Measurements from ENCODE around the gene RYR2. TPM values are rescaled to one million over a fixed set of nuclear protein-coding genes. Genes with fewer than 3 reads are reported as not detected.

RYR2 gene
- total RNA-seq, 1 donor = not detected

- TF ChIP-seq CTCF (IDR thresholded peaks at IDR 0.05; ENCODE audit: insufficient read depth, low read length) = no peak
- no peak overlapping the region for H3K4me3 ChIP-seq (ENCODE audit: low read depth, low read length)
- no peak for DNase-seq (ENCODE audit: low read depth)
These were observed 389.5 kb downstream of the RYR2 start for GRCh38 chr1:237431448-237431847.

- H3K4me3 ChIP-seq (ENCODE audit: low read depth, low read length) = no peak overlapping the region
- DNase-seq (ENCODE audit: low read depth) = no peak
- no peak for TF ChIP-seq CTCF (IDR thresholded peaks at IDR 0.05; ENCODE audit: insufficient read depth, low read length)
These were observed 398.4 kb downstream of the RYR2 start for GRCh38 chr1:237440346-237440745.

- no peak for DNase-seq (ENCODE audit: low read depth)
- no peak overlapping the region for H3K4me3 ChIP-seq (ENCODE audit: low read depth, low read length)
- no peak for TF ChIP-seq CTCF (IDR thresholded peaks at IDR 0.05; ENCODE audit: insufficient read depth, low read length)
These were observed 402.3 kb downstream of the RYR2 start for GRCh38 chr1:237444120-237444790.

- no peak for TF ChIP-seq CTCF (IDR thresholded peaks at IDR 0.05; ENCODE audit: insufficient read depth, low read length)
- no peak overlapping the region for H3K4me3 ChIP-seq (ENCODE audit: low read depth, low read length)
- DNase-seq (ENCODE audit: low read depth) = no peak
These were observed 406.1 kb downstream of the RYR2 start for GRCh38 chr1:237448042-237448441.

- H3K4me3 ChIP-seq (ENCODE audit: low read depth, low read length) = no peak overlapping the region
These were observed 415.6 kb downstream of the RYR2 start for GRCh38 chr1:237457573-237457972.

GRCh38 chr1:237467320-237467719 lies 425.3 kb downstream of the RYR2 start:
- DNase-seq (ENCODE audit: low read depth) = no peak
- H3K4me3 ChIP-seq (ENCODE audit: low read depth, low read length) = no peak overlapping the region
- no peak for TF ChIP-seq CTCF (IDR thresholded peaks at IDR 0.05; ENCODE audit: insufficient read depth, low read length)

More at GRCh38 chr1:237457573-237457972, 415.6 kb downstream of the RYR2 start:
- TF ChIP-seq CTCF (IDR thresholded peaks at IDR 0.05; ENCODE audit: insufficient read depth, low read length) = no peak
- DNase-seq (ENCODE audit: low read depth) = no peak

Data from fibroblast of the aortic adventitia (primary cell).